Measurements from ENCODE around the gene PDE6C. TPM values are rescaled to one million over a fixed set of nuclear protein-coding genes. Genes with fewer than 3 reads are reported as not detected.

Gene PDE6C
- total RNA-seq, 2 experiments from 2014 or later, result not detected

GRCh38 chr10:93599778-93600177 lies 12.6 kb upstream of the PDE6C start:
- no peak for ATAC-seq (ENCODE audit: low read depth)
- no peak for DNase-seq
- POLR2A ChIA-PET, result no interaction called here
- Mint-ChIP-seq H3K36me3 (no peaks in the 10 kb centered on the region), H3K4me1 (no peaks in the 10 kb centered on the region), H3K27ac (no peak overlapping the region), H3K27me3 (peaks cover 46% of the 10 kb centered on the region), H3K9me3 (no peaks in the 10 kb centered on the region), H3K4me3 (no peak overlapping the region)

DNA sequence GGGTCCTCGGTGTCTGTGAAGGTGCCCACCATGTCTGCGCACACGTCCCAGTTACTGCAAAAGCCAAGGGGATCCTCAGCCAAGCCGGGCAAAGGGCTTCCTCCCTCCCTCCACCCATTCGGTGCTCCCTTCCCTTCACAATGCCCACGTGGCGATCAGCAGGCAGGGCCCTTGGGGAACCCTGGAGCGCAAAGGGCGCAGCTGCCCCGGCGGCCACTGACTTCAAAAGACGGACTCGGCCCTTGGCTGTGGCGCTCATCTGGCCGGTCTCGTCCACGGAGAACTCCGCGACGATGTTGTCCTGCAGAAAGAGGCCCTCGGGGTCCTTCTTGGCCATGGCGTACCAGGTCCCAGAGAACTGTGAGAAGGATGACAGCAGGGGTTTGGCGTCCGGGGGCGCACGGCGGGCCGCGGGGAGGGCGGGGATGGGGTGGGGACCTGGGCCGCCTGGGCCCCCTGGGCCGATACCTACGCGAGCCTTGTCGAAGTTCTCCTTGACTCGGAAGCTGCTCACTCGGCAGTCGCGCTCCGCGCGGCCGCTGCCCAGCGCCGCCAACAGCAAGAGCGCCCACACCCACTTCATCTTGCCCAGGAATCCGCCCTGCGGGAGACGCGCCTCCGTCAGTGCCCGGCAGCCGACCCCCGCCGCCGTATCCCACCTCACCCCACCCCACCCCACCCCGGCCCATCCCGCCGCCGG lies 11.7 kb upstream of the PDE6C start:
- no peak for ATAC-seq (ENCODE audit: low read depth)
- no peaks in the 10 kb centered on the region for H3K36me3 Mint-ChIP-seq
- DNase-seq, result no peak
- H3K4me3 Mint-ChIP-seq, result no peak overlapping the region
- POLR2A ChIA-PET, result no interaction called here
- peaks cover 52% of the 10 kb centered on the region for H3K27me3 Mint-ChIP-seq
- no peaks in the 10 kb centered on the region for H3K4me1 Mint-ChIP-seq
- H3K27ac Mint-ChIP-seq, result no peak overlapping the region
- no peaks in the 10 kb centered on the region for H3K9me3 Mint-ChIP-seq

GRCh38 chr10:93601146-93601773 lies 11.1 kb upstream of the PDE6C start, which contains the start of gene RBP4:
Gene RBP4, minus strand, starts transcription at chr10:93601235. Its CDS starts 207 bp downstream, at chr10:93601028.
- Mint-ChIP-seq H3K9me3 (no peaks in the 10 kb centered on the region), H3K36me3 (no peaks in the 10 kb centered on the region), H3K27ac (no peak within 1 kb of the TSS), H3K4me1 (no peaks in the 10 kb centered on the region), H3K27me3 (peaks cover 55% of the 10 kb centered on the region), H3K4me3 (no peak within 1 kb of the TSS)
- ATAC-seq (ENCODE audit: low read depth) (no peak), DNase-seq (no peak)
- POLR2A ChIA-PET, result no interaction called here

GRCh38 chr10:93601774-93602162 lies 10.6 kb upstream of the PDE6C start:
- peaks cover 55% of the 10 kb centered on the region for H3K27me3 Mint-ChIP-seq
- ATAC-seq (ENCODE audit: low read depth), result no peak
- no peak overlapping the region for H3K4me3 Mint-ChIP-seq
- H3K4me1 Mint-ChIP-seq, result no peaks in the 10 kb centered on the region
- no peak overlapping the region for H3K27ac Mint-ChIP-seq
- no peak for DNase-seq
- no peaks in the 10 kb centered on the region for H3K36me3 Mint-ChIP-seq
- POLR2A ChIA-PET, result no interaction called here
- no peaks in the 10 kb centered on the region for H3K9me3 Mint-ChIP-seq

GRCh38 chr10:93603023-93603422 lies 9.3 kb upstream of the PDE6C start:
- H3K36me3 Mint-ChIP-seq, result no peaks in the 10 kb centered on the region
- H3K27me3 Mint-ChIP-seq, result peaks cover 53% of the 10 kb centered on the region
- ATAC-seq (ENCODE audit: low read depth) (no peak), DNase-seq (no peak)
- H3K4me1 Mint-ChIP-seq, result no peaks in the 10 kb centered on the region
- peaks cover 1% of the 10 kb centered on the region for H3K9me3 Mint-ChIP-seq
- no peak overlapping the region for H3K4me3 Mint-ChIP-seq
- H3K27ac Mint-ChIP-seq, result no peak overlapping the region
- POLR2A ChIA-PET, result no interaction called here

DNA sequence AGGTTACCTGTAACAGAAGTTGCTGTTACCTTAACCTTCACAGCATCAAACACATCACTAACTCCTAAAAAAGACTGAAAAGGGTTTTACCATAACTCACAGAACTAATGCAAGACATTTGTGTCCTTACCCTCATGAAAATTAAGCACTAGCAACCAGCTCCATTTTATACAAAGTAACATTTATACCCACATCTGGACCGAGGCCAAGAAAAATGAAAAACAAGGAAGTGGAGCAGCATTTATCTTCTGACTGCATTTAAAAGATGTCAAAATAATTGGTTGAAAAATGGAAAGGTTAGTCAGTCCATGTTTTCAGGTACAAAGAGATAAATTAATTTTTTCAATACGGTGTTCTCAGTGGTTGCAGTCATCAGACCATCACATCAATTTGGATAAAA lies 8.2 kb upstream of the PDE6C start:
- no peak overlapping the region for H3K4me3 Mint-ChIP-seq
- peaks cover 53% of the 10 kb centered on the region for H3K27me3 Mint-ChIP-seq
- DNase-seq (no peak), ATAC-seq (ENCODE audit: low read depth) (no peak)
- no peak overlapping the region for H3K27ac Mint-ChIP-seq
- no peaks in the 10 kb centered on the region for H3K4me1 Mint-ChIP-seq
- H3K9me3 Mint-ChIP-seq, result peaks cover 1% of the 10 kb centered on the region
- POLR2A ChIA-PET, result no interaction called here
- H3K36me3 Mint-ChIP-seq, result no peaks in the 10 kb centered on the region

DNA sequence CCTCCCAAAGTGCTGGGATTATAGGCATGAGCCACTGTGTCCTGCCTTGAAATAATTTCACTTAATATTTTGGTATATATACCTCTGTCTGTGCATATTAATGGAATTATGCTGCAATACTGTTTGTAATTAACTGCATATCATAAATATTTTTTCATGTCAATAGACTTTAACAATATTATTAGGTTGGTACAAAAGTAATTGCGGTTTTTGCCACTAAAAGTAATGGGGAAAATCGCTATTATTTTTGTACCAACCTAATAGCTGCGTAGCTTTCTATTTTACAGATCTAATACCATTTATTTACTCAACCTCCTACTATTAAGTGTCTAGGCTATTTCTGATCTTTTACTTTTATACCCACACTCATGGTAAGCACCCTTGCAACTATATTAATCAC lies 3.9 kb upstream of the PDE6C start:
- H3K4me3 Mint-ChIP-seq, result no peak overlapping the region

DNA sequence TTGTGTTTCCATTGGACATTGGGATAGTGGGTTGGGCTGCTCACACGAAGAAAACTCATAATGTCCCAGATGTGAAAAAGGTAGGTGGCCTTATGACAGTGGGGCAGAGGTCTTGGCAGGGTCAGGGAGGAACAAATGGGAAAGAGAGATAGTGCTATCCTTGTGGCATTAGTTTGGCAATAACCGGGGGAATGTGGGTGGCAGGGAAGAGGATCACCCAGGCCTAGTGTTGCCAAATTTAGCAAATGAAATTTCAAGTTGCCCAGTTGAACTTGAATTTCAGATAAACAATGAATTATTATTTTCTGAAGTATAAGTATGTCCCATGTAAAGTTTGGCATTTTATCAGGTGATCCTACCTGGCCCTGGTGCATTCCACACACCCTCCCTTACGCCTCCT lies 789 bp downstream of the PDE6C start:
- DNase-seq (no peak), ATAC-seq (ENCODE audit: low read depth) (no peak)
- H3K9me3 Mint-ChIP-seq, result no peaks in the 10 kb centered on the region
- POLR2A ChIA-PET, result no interaction called here
- H3K27ac Mint-ChIP-seq, result no peak overlapping the region
- no peak overlapping the region for H3K4me3 Mint-ChIP-seq
- peaks cover 9% of the 10 kb centered on the region for H3K4me1 Mint-ChIP-seq
- H3K27me3 Mint-ChIP-seq, result peaks cover 2% of the 10 kb centered on the region
- no peaks in the 10 kb centered on the region for H3K36me3 Mint-ChIP-seq

More for the DNA sequence above, 3.9 kb upstream of the PDE6C start:
- POLR2A ChIA-PET, result no interaction called here
- no peak for ATAC-seq (ENCODE audit: low read depth)
- DNase-seq, result no peak
- Mint-ChIP-seq H3K27me3 (peaks cover 20% of the 10 kb centered on the region), H3K4me1 (no peaks in the 10 kb centered on the region), H3K36me3 (no peaks in the 10 kb centered on the region), H3K9me3 (peaks cover 1% of the 10 kb centered on the region), H3K27ac (no peak overlapping the region)

- ATAC-seq (ENCODE audit: low read depth) (no peak), DNase-seq (no peak)
- no peaks in the 10 kb centered on the region for H3K9me3 Mint-ChIP-seq
- peaks cover 5% of the 10 kb centered on the region for H3K27me3 Mint-ChIP-seq
- POLR2A ChIA-PET, result no interaction called here
- no peaks in the 10 kb centered on the region for H3K36me3 Mint-ChIP-seq
- H3K27ac Mint-ChIP-seq, result no peak overlapping the region
- H3K4me3 Mint-ChIP-seq, result no peak overlapping the region
- peaks cover 9% of the 10 kb centered on the region for H3K4me1 Mint-ChIP-seq
Observed at GRCh38 chr10:93614101-93614825, 1.9 kb downstream of the PDE6C start.

GRCh38 chr10:93615576-93616235 lies 3.4 kb downstream of the PDE6C start:
- POLR2A ChIA-PET, result no interaction called here
- H3K27me3 Mint-ChIP-seq, result peaks cover 8% of the 10 kb centered on the region
- peaks cover 9% of the 10 kb centered on the region for H3K4me1 Mint-ChIP-seq
- ATAC-seq (ENCODE audit: low read depth), result no peak
- H3K27ac Mint-ChIP-seq, result no peak overlapping the region
- H3K9me3 Mint-ChIP-seq, result no peaks in the 10 kb centered on the region
- no peaks in the 10 kb centered on the region for H3K36me3 Mint-ChIP-seq
- H3K4me3 Mint-ChIP-seq, result no peak overlapping the region
- DNase-seq, result no peak

DNA sequence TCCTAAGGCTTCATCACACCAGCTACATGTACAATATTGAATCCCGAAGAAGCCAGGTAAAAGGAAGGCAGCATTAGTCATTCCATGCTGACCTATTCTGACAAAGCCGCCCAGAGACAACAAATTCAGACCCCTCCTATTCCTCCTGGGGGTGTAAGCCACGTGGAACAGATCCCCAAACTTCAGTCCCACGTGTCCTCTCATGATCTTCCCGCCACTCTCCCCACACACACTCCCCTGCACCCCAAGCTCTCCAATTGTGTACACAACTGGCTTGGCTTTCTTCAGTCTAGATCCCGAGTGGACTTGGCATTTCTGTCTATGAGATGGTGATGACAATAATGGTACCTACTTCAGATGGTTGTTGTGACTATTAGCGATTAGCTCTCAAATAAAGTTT lies 8.6 kb downstream of the PDE6C start:
- POLR2A ChIA-PET, result no interaction called here
- ATAC-seq (ENCODE audit: low read depth) (no peak), DNase-seq (no peak)
- Mint-ChIP-seq H3K4me1 (peaks cover 5% of the 10 kb centered on the region), H3K27me3 (peaks cover 29% of the 10 kb centered on the region), H3K36me3 (no peaks in the 10 kb centered on the region), H3K27ac (no peak overlapping the region), H3K9me3 (no peaks in the 10 kb centered on the region), H3K4me3 (no peak overlapping the region)

DNA sequence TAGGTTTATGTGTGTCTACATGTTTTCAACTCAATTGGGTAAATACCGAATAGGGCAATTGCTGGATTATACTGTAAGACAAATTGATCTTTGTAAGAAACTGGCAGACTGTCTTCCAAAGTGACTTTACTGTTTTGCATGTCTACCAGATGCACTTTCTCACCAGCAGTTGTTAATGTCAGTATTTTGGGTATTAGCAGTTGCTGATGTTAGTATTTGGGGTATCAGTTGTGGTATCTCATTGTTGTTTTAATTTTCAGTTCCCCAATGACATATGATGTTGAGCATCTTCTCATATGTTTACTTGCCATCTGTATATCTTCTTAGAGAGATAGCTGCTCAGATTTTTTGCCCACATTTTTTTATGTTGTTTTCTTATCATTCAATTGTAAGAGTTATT lies 10.6 kb downstream of the PDE6C start:
- Mint-ChIP-seq H3K4me3 (no peak overlapping the region), H3K36me3 (no peaks in the 10 kb centered on the region), H3K9me3 (no peaks in the 10 kb centered on the region), H3K4me1 (no peaks in the 10 kb centered on the region), H3K27me3 (peaks cover 31% of the 10 kb centered on the region), H3K27ac (no peak overlapping the region)
- DNase-seq, result no peak
- no peak for ATAC-seq (ENCODE audit: low read depth)
- POLR2A ChIA-PET, result no interaction called here

DNA sequence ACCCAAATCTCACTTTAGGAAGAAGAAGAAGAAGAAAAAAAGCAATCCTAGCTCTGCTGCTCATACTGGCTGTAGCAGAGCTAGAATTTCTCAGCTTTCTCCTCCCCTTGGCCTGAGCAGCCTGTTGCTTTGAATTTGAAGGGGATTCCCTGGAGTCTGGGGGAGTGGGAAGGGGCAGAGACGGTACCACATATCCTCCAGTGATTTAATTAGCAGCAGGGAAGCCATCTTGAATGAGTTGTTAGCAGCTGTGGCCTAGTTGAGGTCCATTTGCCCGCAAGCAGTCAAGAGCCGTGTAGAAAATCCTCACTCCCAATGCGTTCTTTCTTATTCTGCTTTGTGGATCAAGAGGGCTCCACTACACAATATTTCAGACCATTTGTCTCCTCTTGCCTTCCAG lies 16.5 kb downstream of the PDE6C start:
- Mint-ChIP-seq H3K4me1 (no peaks in the 10 kb centered on the region), H3K36me3 (no peaks in the 10 kb centered on the region), H3K27me3 (peaks cover 15% of the 10 kb centered on the region), H3K9me3 (no peaks in the 10 kb centered on the region), H3K27ac (no peak overlapping the region), H3K4me3 (no peak overlapping the region)
- POLR2A ChIA-PET, result no interaction called here
- DNase-seq (no peak), ATAC-seq (ENCODE audit: low read depth) (no peak)
